IPS-11a (cell line): Measurements from ENCODE around the gene SLC6A6.

Experiments used
- H3K4me3 ChIP-seq: one replicate; pipeline ENCODE4 v1.5.1; 2013; ENCODE audit warnings: low read depth, low read length, control low read depth

Gene SLC6A6

GRCh38 chr3:14517601-14518431 is 115.4 kb downstream of the SLC6A6 start:
- no peak overlapping the region for H3K4me3 ChIP-seq

GRCh38 chr3:14518432-14518802 is 116.0 kb downstream of the SLC6A6 start:
- no peak overlapping the region for H3K4me3 ChIP-seq

GRCh38 chr3:14518893-14519292 is 116.5 kb downstream of the SLC6A6 start:
- no peak overlapping the region for H3K4me3 ChIP-seq

DNA sequence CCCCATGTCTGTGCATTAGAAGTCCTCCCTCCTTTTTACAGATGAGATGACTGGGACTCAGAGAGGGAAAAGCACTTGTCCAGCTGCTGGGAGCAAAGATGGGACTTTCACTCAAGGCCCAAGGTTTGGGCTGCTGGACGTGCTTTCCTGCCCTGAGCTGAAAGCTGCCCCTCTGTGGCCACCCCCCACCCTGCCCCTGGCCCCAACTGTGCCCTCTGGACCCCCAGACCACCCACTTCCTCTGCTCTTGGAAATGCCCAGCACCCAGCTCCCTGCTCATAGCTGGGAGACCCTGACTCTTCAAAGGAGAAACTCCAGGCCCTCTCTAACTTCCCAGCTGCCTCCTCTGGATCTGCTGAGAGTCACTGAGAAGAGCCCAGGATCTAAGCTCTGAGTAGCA is 117.0 kb downstream of the SLC6A6 start:
- H3K4me3 ChIP-seq: no peak overlapping the region

- H3K4me3 ChIP-seq: no peak overlapping the region
Measured at GRCh38 chr3:14520149-14520548, 117.7 kb downstream of the SLC6A6 start.

- H3K4me3 ChIP-seq: no peak overlapping the region
Measured at GRCh38 chr3:14520967-14521366, 118.6 kb downstream of the SLC6A6 start.

DNA sequence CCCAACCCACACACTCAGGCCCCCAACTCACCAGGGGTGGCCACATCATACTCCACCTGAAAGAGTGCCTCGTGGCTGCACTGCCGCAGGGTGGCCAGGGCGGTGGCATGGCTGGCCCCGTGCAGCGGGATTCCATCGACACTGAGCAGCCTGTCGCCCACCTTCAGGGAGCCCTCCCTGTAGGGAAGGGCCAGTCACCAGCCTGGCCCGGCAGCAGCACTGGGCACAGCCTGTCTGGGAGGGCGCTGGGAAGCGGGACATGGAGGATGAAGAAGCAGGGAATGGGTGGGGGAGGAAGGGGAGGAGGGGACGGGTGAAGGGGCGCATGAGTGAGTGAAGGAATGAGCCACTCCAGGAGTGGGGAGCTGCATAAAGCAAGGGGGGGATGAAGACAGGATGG is 119.2 kb downstream of the SLC6A6 start:
- H3K4me3 ChIP-seq: no peak overlapping the region

DNA sequence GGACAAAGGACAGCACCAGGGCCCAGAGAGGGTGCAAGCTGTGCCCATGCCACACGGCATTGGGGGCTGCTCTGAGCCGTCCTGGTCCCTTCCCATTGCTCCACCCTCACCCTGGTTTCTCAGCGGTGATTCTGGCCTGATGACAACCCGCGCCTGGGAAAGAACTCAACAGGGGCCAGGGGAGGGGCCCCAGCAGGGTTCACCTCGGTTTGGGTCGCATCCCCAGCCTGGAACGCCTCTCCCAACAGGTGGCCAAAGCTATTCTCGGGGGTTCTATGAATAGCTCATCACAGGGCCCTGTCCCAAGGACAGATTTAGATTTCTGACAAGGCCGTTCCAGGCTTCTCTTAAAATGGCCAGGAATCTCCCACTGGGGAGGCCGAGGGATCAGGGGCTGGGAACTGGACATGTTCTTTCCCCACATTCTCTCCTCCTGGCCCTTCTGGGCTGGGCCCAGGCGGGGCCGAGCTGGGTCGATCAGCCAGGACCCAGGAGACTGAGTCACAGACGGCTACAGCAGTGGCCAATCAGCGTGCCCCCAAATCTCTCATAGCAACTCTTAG is 119.8 kb downstream of the SLC6A6 start:
- no peak overlapping the region for H3K4me3 ChIP-seq

GRCh38 chr3:14522768-14523167 is 120.4 kb downstream of the SLC6A6 start:
- H3K4me3 ChIP-seq: no peak overlapping the region

GRCh38 chr3:14523792-14524191 is 121.4 kb downstream of the SLC6A6 start:
- no peak overlapping the region for H3K4me3 ChIP-seq

- H3K4me3 ChIP-seq: no peak overlapping the region
Measured at GRCh38 chr3:14524311-14524711, 121.9 kb downstream of the SLC6A6 start.

- H3K4me3 ChIP-seq: no peak overlapping the region
Measured at GRCh38 chr3:14524920-14525660, 122.7 kb downstream of the SLC6A6 start.

GRCh38 chr3:14525685-14526631 is 123.6 kb downstream of the SLC6A6 start:
- no peak overlapping the region for H3K4me3 ChIP-seq

- no peak overlapping the region for H3K4me3 ChIP-seq
Measured at GRCh38 chr3:14528081-14528480, 125.7 kb downstream of the SLC6A6 start.

DNA sequence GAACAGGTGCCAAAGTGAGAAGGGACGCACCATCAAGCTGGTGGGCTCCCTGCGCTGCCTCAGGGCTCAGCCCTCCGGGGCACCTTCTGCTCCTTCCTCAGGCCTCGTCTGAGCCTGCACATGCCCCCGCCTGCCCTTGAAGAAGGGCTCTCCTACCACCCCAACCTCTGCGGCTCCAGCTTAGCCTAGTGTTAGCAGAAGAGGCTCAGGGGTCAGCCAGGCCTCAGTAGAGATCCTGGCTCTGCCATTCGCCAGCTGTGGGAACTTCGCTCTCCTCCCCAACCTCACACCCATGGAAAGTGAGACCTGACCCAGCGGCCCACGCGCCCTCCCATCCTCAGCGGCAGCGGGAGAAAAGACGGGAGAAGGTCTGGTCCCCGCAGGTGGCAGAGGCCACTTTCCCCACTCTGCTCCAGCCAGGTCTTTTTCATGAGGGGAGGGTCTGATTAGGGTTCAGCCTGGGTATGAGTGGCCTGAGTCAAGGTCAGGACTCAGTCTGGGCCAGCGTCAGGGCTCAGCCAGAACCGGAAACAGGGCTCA is 129.5 kb downstream of the SLC6A6 start:
- H3K4me3 ChIP-seq: no peak overlapping the region

- no peak overlapping the region for H3K4me3 ChIP-seq
Measured at GRCh38 chr3:14532691-14533456, 130.5 kb downstream of the SLC6A6 start.

DNA sequence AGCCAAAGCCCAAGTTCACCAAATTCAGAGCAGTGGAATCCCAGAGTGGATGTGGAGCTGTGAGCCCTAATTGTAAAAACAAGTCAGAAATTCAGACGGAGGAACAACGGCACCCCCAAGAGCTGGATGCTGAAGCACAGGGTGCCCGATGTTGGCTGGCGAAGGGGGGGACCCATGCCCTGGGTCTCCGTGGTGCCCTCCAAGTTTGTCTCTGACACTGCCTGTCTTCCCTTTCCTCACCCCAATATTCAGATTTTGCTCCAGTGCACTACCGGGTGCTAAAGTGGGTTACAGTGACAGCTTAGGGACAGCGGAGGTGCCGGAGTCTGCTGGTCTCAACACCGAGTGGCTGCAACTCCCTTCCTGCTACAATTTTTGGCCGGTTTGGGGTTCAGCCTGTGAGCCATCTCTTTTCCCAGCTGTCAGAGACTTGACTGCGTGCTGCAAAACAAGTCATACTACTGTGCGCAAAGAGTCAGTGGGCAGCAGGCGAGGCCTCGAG is 131.1 kb downstream of the SLC6A6 start:
- H3K4me3 ChIP-seq: no peak overlapping the region

- no peak overlapping the region for H3K4me3 ChIP-seq
Measured at GRCh38 chr3:14534516-14535191, 132.2 kb downstream of the SLC6A6 start.

- no peak overlapping the region for H3K4me3 ChIP-seq
Measured at GRCh38 chr3:14535616-14536015, 133.2 kb downstream of the SLC6A6 start.
